Measurements from ENCODE around the gene DNAJC10.
A peak's percentile ranks its signal among the peaks of the same experiment; 100 is the strongest.
"Not testable (repeated sequence)": the region's sequence is repeated elsewhere in the genome, so short reads cannot be mapped to it uniquely, and the experiment has no call there.

DNAJC10 gene

GRCh38 chr2:182713601-182714000 is 2.5 kb upstream of the DNAJC10 start:
- no peak for TF ChIP-seq CTCF (IDR thresholded peaks at IDR 0.05; ENCODE audit: extremely low read depth, missing control alignments)
- no peak for DNase-seq (ENCODE audit: low spot score)

GRCh38 chr2:182715121-182715891 is 751 bp upstream of the DNAJC10 start:
- DNase-seq (ENCODE audit: low spot score): no peak

GRCh38 chr2:182716650-182716979 is 558 bp downstream of the DNAJC10 start:
- peak; percentile 19 for DNase-seq (ENCODE audit: low spot score)
- TF ChIP-seq CTCF (IDR thresholded peaks at IDR 0.05; ENCODE audit: extremely low read depth, missing control alignments): no peak

More at GRCh38 chr2:182715121-182715891, 751 bp upstream of the DNAJC10 start:
- TF ChIP-seq CTCF (IDR thresholded peaks at IDR 0.05; ENCODE audit: extremely low read depth, missing control alignments): no peak

GRCh38 chr2:182717416-182717815 is 1.4 kb downstream of the DNAJC10 start:
- no peak for TF ChIP-seq CTCF (IDR thresholded peaks at IDR 0.05; ENCODE audit: extremely low read depth, missing control alignments)
- DNase-seq (ENCODE audit: low spot score): peak; percentile 42

GRCh38 chr2:182717816-182718215 is 1.8 kb downstream of the DNAJC10 start:
- no peak for DNase-seq (ENCODE audit: low spot score)
- no peak for TF ChIP-seq CTCF (IDR thresholded peaks at IDR 0.05; ENCODE audit: extremely low read depth, missing control alignments)

GRCh38 chr2:182718459-182718858 is 2.4 kb downstream of the DNAJC10 start:
- DNase-seq (ENCODE audit: low spot score): no peak
- TF ChIP-seq CTCF (IDR thresholded peaks at IDR 0.05; ENCODE audit: extremely low read depth, missing control alignments): no peak

GRCh38 chr2:182719116-182719515 is 3.1 kb downstream of the DNAJC10 start:
- DNase-seq (ENCODE audit: low spot score): not testable (repeated sequence)

- DNase-seq (ENCODE audit: low spot score): no peak
- no peak for TF ChIP-seq CTCF (IDR thresholded peaks at IDR 0.05; ENCODE audit: extremely low read depth, missing control alignments)
Measured at GRCh38 chr2:182724656-182725055, 8.6 kb downstream of the DNAJC10 start.

Measured in GM20000 (cell line).